ENCODE results near the gene FAM181A. TPM values are rescaled to one million over a fixed set of nuclear protein-coding genes. Genes with fewer than 3 reads are reported as not detected.

FAM181A gene
- total and polyA plus RNA-seq, 2 of the 4 experiments (the other 2 are of a cell fraction): not detected

GRCh38 chr14:93909429-93910128 lies 17.6 kb upstream of the FAM181A start:
- H2BK5ac ChIP-seq (ENCODE audit: low read depth, low read length, poor library complexity, severe bottlenecking): no peak overlapping the region
- H2AK5ac ChIP-seq (ENCODE audit: low read depth, low read length): no peak overlapping the region
- TF ChIP-seq RCOR1 (IDR thresholded peaks at IDR 0.05; ENCODE audit: insufficient replicate concordance, low read length): no peak
- no peak for TF ChIP-seq CHD1 (IDR thresholded peaks at IDR 0.05; ENCODE audit: low read depth, low read length)
- no peak for TF ChIP-seq CTCF (conservative IDR thresholded peaks at IDR 0.05; ENCODE audit: low read depth, low read length)
- TF ChIP-seq MXI1 (IDR thresholded peaks at IDR 0.05; ENCODE audit: borderline replicate concordance, low read depth, low read length): no peak
- TF ChIP-seq RAD21 (IDR thresholded peaks at IDR 0.05; ENCODE audit: low read length): no peak
- no peak for TF ChIP-seq MAZ (IDR thresholded peaks at IDR 0.05; ENCODE audit: borderline replicate concordance, low read depth, low read length)
- no peak for TF ChIP-seq RFX5 (IDR thresholded peaks at IDR 0.05; ENCODE audit: low read depth, low read length)
- TF ChIP-seq ELK1 (IDR thresholded peaks at IDR 0.05; ENCODE audit: borderline replicate concordance, low read depth, low read length): no peak
- no peak for TF ChIP-seq BHLHE40 (IDR thresholded peaks at IDR 0.05; ENCODE audit: low read depth, low read length)
- TF ChIP-seq FOS (IDR thresholded peaks at IDR 0.05; ENCODE audit: low read depth, low read length): no peak
- no peak for TF ChIP-seq MAFK (IDR thresholded peaks at IDR 0.05; ENCODE audit: low read depth, low read length)
- no peak for TF ChIP-seq POLR2A (IDR thresholded peaks at IDR 0.05; ENCODE audit: low read depth, low read length)
- TF ChIP-seq SMC3 (IDR thresholded peaks at IDR 0.05; ENCODE audit: low read depth, low read length): no peak
- TF ChIP-seq USF2 (IDR thresholded peaks at IDR 0.05; ENCODE audit: low read depth, low read length): no peak
- TF ChIP-seq CEBPB (IDR thresholded peaks at IDR 0.05; ENCODE audit: low read depth, low read length): no peak
- no peak for TF ChIP-seq NFE2L2 (IDR thresholded peaks at IDR 0.05; ENCODE audit: low read depth, low read length)
- no peaks in the 10 kb centered on the region for H3K4me1 ChIP-seq (ENCODE audit: control insufficient read depth, insufficient read depth, low read length)
- in situ Hi-C loops (cut with MboI; ENCODE audit: low sequenced_read_pairs) (no loop called here), intact Hi-C loops (cut with micrococcal nuclease) (no loop called here), dilution Hi-C loops (cut with HindIII; ENCODE audit: low sequenced_read_pairs, unreplicated experiment) (no loop called here)
- H3K9me3 ChIP-seq (ENCODE audit: control insufficient read depth, insufficient read depth, low read length): peaks cover 3% of the 10 kb centered on the region; the same call in 1 of the 2 replicates
- WGBS, 2 experiments (ENCODE audit: extremely low coverage in 2 of 2, insufficient read length in 1 of 2): no CpG with 5 or more reads among the region's 5 CpGs
- H2BK120ac ChIP-seq (ENCODE audit: low read depth, low read length): no peak overlapping the region
- H3K79me1 ChIP-seq (ENCODE audit: low read depth in 1 of 2, low read length in 2 of 2): no peaks in the 10 kb centered on the region
- ChIA-PET POLR2A (ENCODE audit: unreplicated experiment) (no interaction called here), CTCF (no interaction called here)
- ATAC-seq (ENCODE audit: low read depth) (no peak), DNase-seq (no peak)
- H3K27ac ChIP-seq (ENCODE audit: insufficient read depth, low read length): no peak overlapping the region
- H2BK15ac ChIP-seq (ENCODE audit: low read depth, low read length): no peak overlapping the region
- H4K5ac ChIP-seq (ENCODE audit: low read depth, low read length): no peak overlapping the region
- no peak overlapping the region for H3K4ac ChIP-seq (ENCODE audit: low read depth, low read length)
- no peak overlapping the region for H4K91ac ChIP-seq (ENCODE audit: insufficient read depth, low read depth, low read length)
- H4K8ac ChIP-seq (ENCODE audit: low read depth in 2 of 2, low read length in 2 of 2): no peak overlapping the region
- H3K9ac ChIP-seq (ENCODE audit: low read depth, low read length): no peak overlapping the region
- H3K56ac ChIP-seq (ENCODE audit: extremely low read depth, insufficient read depth, low read length): no peak overlapping the region
- H3K9me1 ChIP-seq (ENCODE audit: insufficient read depth, low read length): no peaks in the 10 kb centered on the region
- peaks cover 5% of the 10 kb centered on the region; the same call in 1 of the 2 replicates for H3K27me3 ChIP-seq (ENCODE audit: control insufficient read depth, insufficient read depth, low read length)
- H3K4me2 ChIP-seq (ENCODE audit: low read depth, low read length): no peak overlapping the region
- no peak overlapping the region for H2BK20ac ChIP-seq (ENCODE audit: low read depth, low read length)
- H2AFZ ChIP-seq (replicated peaks; ENCODE audit: low read length, poor library complexity): no peak overlapping the region
- H3K14ac ChIP-seq (replicated peaks; ENCODE audit: low read depth, low read length): no peak overlapping the region
- no peaks in the 10 kb centered on the region for H3K36me3 ChIP-seq (ENCODE audit: control insufficient read depth, insufficient read depth, low read length)
- no peaks in the 10 kb centered on the region for H4K20me1 ChIP-seq (ENCODE audit: insufficient read depth, low read length)
- no peak overlapping the region for H2AK9ac ChIP-seq (replicated peaks; ENCODE audit: low read depth, low read length, poor library complexity)
- no peak overlapping the region for H3K4me3 ChIP-seq (ENCODE audit: insufficient read depth, low read depth, low read length)
- no peak overlapping the region for H3K18ac ChIP-seq (ENCODE audit: low read depth, low read length)
- H3K23ac ChIP-seq (ENCODE audit: low read depth, low read length): no peak overlapping the region
- no TSS peak for BruUV-seq (replicated peaks)
